ENCODE results near the gene GPR34.
A peak's percentile ranks its signal among the peaks of the same experiment; 100 is the strongest.

Gene GPR34

GRCh38 chrX:41733939-41734338 lies 45.2 kb downstream of the GPR34 start:
- Mint-ChIP-seq H3K36me3 (ENCODE audit: low read depth) (no peaks in the 10 kb centered on the region), H3K27ac (peak overlapping the region; percentile 62), H3K27me3 (no peaks in the 10 kb centered on the region), H3K4me1 (ENCODE audit: low read depth) (peaks cover 27% of the 10 kb centered on the region), H3K4me3 (peak overlapping the region; percentile 32), H3K9me3 (no peaks in the 10 kb centered on the region)
- intact Hi-C loops (cut with micrococcal nuclease), result loop anchor here (10.0 kb wide), 1 partner anchor 49 kb away; the partner anchor contains the start of gene GPR34

GRCh38 chrX:41734530-41734929 lies 45.8 kb downstream of the GPR34 start:
- Mint-ChIP-seq H3K9me3 (no peaks in the 10 kb centered on the region), H3K4me1 (ENCODE audit: low read depth) (peaks cover 27% of the 10 kb centered on the region), H3K36me3 (ENCODE audit: low read depth) (no peaks in the 10 kb centered on the region), H3K27me3 (no peaks in the 10 kb centered on the region), H3K4me3 (peak overlapping the region; percentile 32), H3K27ac (peak overlapping the region; percentile 62)
- intact Hi-C loops (cut with micrococcal nuclease), result loop anchor here (10.0 kb wide), 1 partner anchor 50 kb away; the partner anchor contains the start of gene GPR34

GRCh38 chrX:41737065-41737464 lies 48.3 kb downstream of the GPR34 start:
- peaks cover 33% of the 10 kb centered on the region for H3K4me1 Mint-ChIP-seq (ENCODE audit: low read depth)
- no peak overlapping the region for H3K4me3 Mint-ChIP-seq
- no peak overlapping the region for H3K27ac Mint-ChIP-seq
- no peaks in the 10 kb centered on the region for H3K36me3 Mint-ChIP-seq (ENCODE audit: low read depth)
- H3K9me3 Mint-ChIP-seq, result no peaks in the 10 kb centered on the region
- intact Hi-C loops (cut with micrococcal nuclease), result loop anchor here (10.0 kb wide), 1 partner anchor 52 kb away; the partner anchor contains the start of gene GPR34
- H3K27me3 Mint-ChIP-seq, result no peaks in the 10 kb centered on the region

- Mint-ChIP-seq H3K4me3 (no peak overlapping the region), H3K36me3 (ENCODE audit: low read depth) (no peaks in the 10 kb centered on the region), H3K27ac (peak overlapping the region; percentile 45), H3K4me1 (ENCODE audit: low read depth) (peaks cover 33% of the 10 kb centered on the region), H3K27me3 (no peaks in the 10 kb centered on the region), H3K9me3 (no peaks in the 10 kb centered on the region)
- intact Hi-C loops (cut with micrococcal nuclease), result loop anchor here (10.0 kb wide), 1 partner anchor 55 kb away; the partner anchor contains the start of gene GPR34
These were observed 51.1 kb downstream of the GPR34 start for GRCh38 chrX:41739871-41740270.
